HepG2 (cell line): ENCODE results near the gene OR3A1. TPM values are rescaled to one million over a fixed set of nuclear protein-coding genes. Genes with fewer than 3 reads are reported as not detected.

ENCODE experiments used
- ATAC-seq: fragments of 200-7000 bp; cut with Tn5 transposase; 3 replicates; pipeline ENCODE4 v1.9.1; 2020; ENCODE audit warnings: mild to moderate bottlenecking, moderate library complexity
- BruUV-seq: library from RNA; stranded (reverse); fragments of 400-500 nt; replicated peaks from 2 replicates; lab custom pipeline; 2021; lab: Mats Ljungman, UMichigan
- CTCF ChIA-PET: fragments of 300-600 bp; formaldehyde crosslinking; extraction: SDS; loops from one replicate; lab custom pipeline; 2021; ENCODE audit warnings: low total read pairs, inconsistent platforms, low intra/inter-chr PET ratio; lab: Yijun Ruan, JAX
- POLR2A ChIA-PET: fragments of 350-600 bp; sonication (Branson Sonifier 250); formaldehyde crosslinking; loops from one replicate; lab custom pipeline; 2020; ENCODE audit warnings: antibody characterized with exemption, inconsistent platforms; lab: Yijun Ruan, JAX
- DNase-seq: peaks from one replicate; pipeline ENCODE4 v3.0.0-alpha.2; 2015; ENCODE audit warnings: low spot score
- FAIRE-seq: peaks from 3 replicates; lab custom pipeline; 2011; peaks lifted over from hg19 to GRCh38; lab: Jason Lieb, UNC
- H2AFZ ChIP-seq: one replicate; pipeline ENCODE4 v1.6.1; 2011; ENCODE audit warnings: low read length, inconsistent platforms
- H3K27ac ChIP-seq: fragments of 300-600 bp; 3 replicates; pipeline ENCODE4 v1.8.0; 2011; ENCODE audit warnings: mixed run types, mild to moderate bottlenecking, mixed read lengths, low read length, inconsistent platforms; ENCODE audit not compliant: insufficient read depth; ENCODE audit errors: extremely low read length
- H3K27me3 ChIP-seq, 2 experiments: fragments of 200-600 bp in 1 of 2; 2 replicates in 1 of 2; 3 replicates in 1 of 2; pipeline versions ENCODE4 v1.6.0 to v1.8.0; 2011; ENCODE audit warnings: low read length in 2 of 2, mild to moderate bottlenecking in 2 of 2, moderate library complexity in 2 of 2, inconsistent platforms in 1 of 2; ENCODE audit not compliant: insufficient read depth in 2 of 2, control insufficient read depth in 1 of 2
- H3K36me3 ChIP-seq, 2 experiments: fragments of 200-600 bp in 1 of 2; replicated peaks in 1 of 2; 2 replicates in 1 of 2; 3 replicates in 1 of 2; pipeline versions ENCODE4 v1.5.1 to v1.8.0; 2011; ENCODE audit warnings: low read length in 2 of 2, inconsistent platforms in 1 of 2; ENCODE audit not compliant: insufficient read depth in 2 of 2, control insufficient read depth in 1 of 2
- H3K4me1 ChIP-seq: 2 replicates; pipeline ENCODE4 v1.5.1; 2012; ENCODE audit warnings: low read length, inconsistent platforms; ENCODE audit not compliant: insufficient read depth
- H3K4me2 ChIP-seq: 2 replicates; pipeline ENCODE4 v1.6.0; 2011; ENCODE audit warnings: low read depth, low read length, inconsistent platforms
- H3K4me3 ChIP-seq, 3 experiments: fragments of 200-600 bp in 1 of 3; sonication (generic), shearing (Covaris generic) in 1 of 3; replicated peaks in 1 of 3; 2 replicates each; pipeline ENCODE4 v1.5.1; 2011 to 2016; ENCODE audit warnings: low read length in 3 of 3, inconsistent platforms in 2 of 3, low read depth in 2 of 3, mild to moderate bottlenecking in 2 of 3, control low read depth in 1 of 3, mixed read lengths in 1 of 3; ENCODE audit not compliant: insufficient read depth in 1 of 3
- H3K79me2 ChIP-seq: one replicate; pipeline ENCODE4 v1.6.1; 2011; ENCODE audit warnings: low read length, inconsistent platforms; ENCODE audit not compliant: insufficient read depth
- H3K9ac ChIP-seq: 2 replicates; pipeline ENCODE4 v1.6.0; 2011; ENCODE audit warnings: mild to moderate bottlenecking, low read depth, low read length, inconsistent platforms; ENCODE audit not compliant: insufficient read depth
- H3K9me3 ChIP-seq: 2 replicates; pipeline ENCODE4 v1.5.1; 2012; ENCODE audit warnings: mild to moderate bottlenecking, low read length
- H4K20me1 ChIP-seq: 2 replicates; pipeline ENCODE4 v1.6.0; 2011; ENCODE audit warnings: inconsistent platforms, mild to moderate bottlenecking, low read length, moderate library complexity; ENCODE audit not compliant: insufficient read depth
- DR1 ChIP-seq: sonication (generic); formaldehyde crosslinking; IDR thresholded peaks from 2 replicates; pipeline ENCODE4 v1.8.0; 2021; ENCODE audit warnings: mild to moderate bottlenecking, missing genetic modification reagents, inconsistent platforms
- IRF2 ChIP-seq: IDR thresholded peaks from 2 replicates; pipeline ENCODE4 v1.6.1; 2018; ENCODE audit warnings: missing genetic modification reagents, missing compliant biosample characterization
- MEF2D ChIP-seq: sonication (generic); formaldehyde crosslinking; IDR thresholded peaks from 2 replicates; pipeline ENCODE4 v1.5.1; 2020; ENCODE audit warnings: mild to moderate bottlenecking, missing genetic modification reagents
- MLLT10 ChIP-seq: sonication (generic); formaldehyde crosslinking; IDR thresholded peaks from 2 replicates; pipeline ENCODE4 v1.4.0; 2020; ENCODE audit warnings: missing genetic modification reagents
- PTBP1 ChIP-seq: fragments of 200-400 bp; formaldehyde crosslinking; IDR thresholded peaks from 2 replicates; pipeline ENCODE4 v1.6.1; 2018; ENCODE audit warnings: low read length, low read depth; ENCODE audit not compliant: poor library complexity, severe bottlenecking
- RBAK ChIP-seq: sonication (generic); formaldehyde crosslinking; IDR thresholded peaks from 2 replicates; pipeline ENCODE4 v1.5.1; 2020; ENCODE audit warnings: mild to moderate bottlenecking, missing genetic modification reagents
- ZNF180 ChIP-seq: sonication (generic); formaldehyde crosslinking; IDR thresholded peaks from 2 replicates; pipeline ENCODE4 v1.4.0; 2020; ENCODE audit warnings: low read depth, missing genetic modification reagents, borderline replicate concordance
- ZNF776 ChIP-seq: sonication (generic); formaldehyde crosslinking; IDR thresholded peaks from 2 replicates; pipeline ENCODE4 v1.4.0; 2020; ENCODE audit warnings: mild to moderate bottlenecking, missing genetic modification reagents
- whole genome bisulfite sequencing: methylation state at CpG from one replicate; pipeline ENCODE4 v1.1.6; 2017; ENCODE audit warnings: low lambda C conversion rate; 5-methylcytosine and 5-hydroxymethylcytosine counted together
- in situ Hi-C: cut with HindIII; loops from 2 replicates; pipeline ENCODE4 v1.10.0; 2017; ENCODE audit warnings: low pct_unique_long_range_greater_than_20kb; ENCODE audit not compliant: extremely low pct_ligation_motif_present
- intact Hi-C: fragments of 100-400 bp; cut with micrococcal nuclease; formaldehyde crosslinking; loops from one replicate; pipeline ENCODE4 v1.10.0; 2022; ENCODE audit not compliant: unreplicated experiment
- polyA plus RNA-seq, 8 experiments: library from polyadenylated mRNA; depleted of rRNA in 3 of 8; stranded (reverse) in 7 of 8; unstranded in 1 of 8; fragments of >200 nt; fragmentation: Illumina TruSeq in 4 of 8; extraction: Trizol in 4 of 8; gene quantifications; 2 replicates each; pipeline versions ENCODE4 v1.2.1 to v1.2.3, GENCODE V29; 2011 to 2016; ENCODE audit warnings: low read depth in 4 of 8, missing spikeins in 1 of 8, mixed read lengths in 1 of 8; ENCODE audit not compliant: insufficient read depth in 1 of 8
- total RNA-seq, 5 experiments: library from RNA; depleted of rRNA; stranded (reverse); fragments of >200 nt; fragmentation: Illumina TruSeq; extraction: Trizol; gene quantifications; 2 replicates each; pipeline ENCODE4 v1.2.3, GENCODE V29; 2016; ENCODE audit warnings: low read depth in 1 of 5
- TF ChIP-seq, protein P1 (sequence below): sonication (generic); formaldehyde crosslinking; IDR thresholded peaks from 2 replicates; pipeline ENCODE4 v1.5.0; 2020; ENCODE audit warnings: missing genetic modification reagents
- TF ChIP-seq, protein P2 (sequence below): IDR thresholded peaks from 2 replicates; pipeline ENCODE4 v1.6.1; 2016

OR3A1 gene
- total and polyA plus RNA-seq, 2 of the 13 experiments (the other 11 are each of a cell fraction or from before 2014, with no cell fraction given) = not detected

DNA sequence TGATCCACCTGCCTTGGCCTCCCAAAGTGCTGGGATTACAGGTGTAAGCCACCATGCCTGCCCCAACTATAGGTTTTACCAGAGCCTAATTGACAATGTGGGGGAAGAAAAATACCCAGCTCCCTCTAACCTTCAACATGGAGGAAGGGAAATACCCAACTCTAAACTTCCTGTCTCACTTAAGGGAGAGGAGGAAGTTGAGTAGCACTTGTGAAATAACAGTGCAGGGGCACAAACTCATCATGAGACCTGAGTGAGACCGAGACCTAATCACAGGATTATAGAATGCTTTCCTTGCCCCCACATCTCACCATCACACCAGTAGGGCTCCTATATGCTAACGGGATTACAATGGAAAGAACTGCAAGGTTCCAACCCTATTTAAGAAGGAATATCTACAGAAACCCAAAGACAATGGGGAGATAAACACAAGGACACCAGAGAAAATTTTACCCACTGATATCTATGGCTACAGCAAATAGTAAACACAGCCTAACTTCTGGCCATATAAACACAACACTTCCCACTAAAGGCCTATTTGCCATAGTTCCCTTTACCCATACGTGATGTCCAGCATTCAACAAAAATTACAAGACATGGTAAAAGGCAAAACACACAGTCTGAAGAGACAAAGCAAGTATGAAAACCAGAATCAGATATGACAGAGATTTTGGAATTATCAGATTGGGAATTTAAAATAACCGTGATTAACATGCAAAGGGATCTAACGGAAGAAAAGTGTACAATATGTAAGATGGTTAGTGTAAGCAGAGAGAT is 26.9 kb downstream of the OR3A1 start:
- Histone ChIP-seq H3K4me3 (no peak overlapping the region), H3K36me3 (no peaks in the 10 kb centered on the region), H3K4me2 (no peak overlapping the region), H3K9ac (no peak overlapping the region), H2AFZ (no peak overlapping the region), H3K4me1 (no peaks in the 10 kb centered on the region), H3K27me3 (0 out of 5 replicates have a peak, but pooled peaks cover 0 to 8% of the 10 kb centered on the region in 2 experiments), H4K20me1 (no peaks in the 10 kb centered on the region), H3K79me2 (no peaks in the 10 kb centered on the region), H3K27ac (no peak overlapping the region), H3K9me3 (no peaks in the 10 kb centered on the region)
- ChIA-PET CTCF (no interaction called here), POLR2A (no interaction called here)
- in situ Hi-C loops (no loop called here), intact Hi-C loops (no loop called here)
- BruUV-seq = no TSS peak
- ATAC-seq (no peak), DNase-seq (no peak), FAIRE-seq (no peak)
- 5% methylated on average over 5 of the region's 5 CpGs for WGBS
- TF ChIP-seq PTBP1 (no peak), ZNF180 (CRISPR knock-in tag) (no peak), MEF2D (CRISPR knock-in tag) (no peak), IRF2 (CRISPR knock-in tag) (no peak), MLLT10 (CRISPR knock-in tag) (no peak), ZNF776 (CRISPR knock-in tag) (no peak), DR1 (CRISPR knock-in tag) (no peak), RBAK (CRISPR knock-in tag) (no peak)
- TF ChIP-seq, protein P1, sequence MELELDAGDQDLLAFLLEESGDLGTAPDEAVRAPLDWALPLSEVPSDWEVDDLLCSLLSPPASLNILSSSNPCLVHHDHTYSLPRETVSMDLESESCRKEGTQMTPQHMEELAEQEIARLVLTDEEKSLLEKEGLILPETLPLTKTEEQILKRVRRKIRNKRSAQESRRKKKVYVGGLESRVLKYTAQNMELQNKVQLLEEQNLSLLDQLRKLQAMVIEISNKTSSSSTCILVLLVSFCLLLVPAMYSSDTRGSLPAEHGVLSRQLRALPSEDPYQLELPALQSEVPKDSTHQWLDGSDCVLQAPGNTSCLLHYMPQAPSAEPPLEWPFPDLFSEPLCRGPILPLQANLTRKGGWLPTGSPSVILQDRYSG (CRISPR knock-in tag) = no peak
- TF ChIP-seq, protein P2, sequence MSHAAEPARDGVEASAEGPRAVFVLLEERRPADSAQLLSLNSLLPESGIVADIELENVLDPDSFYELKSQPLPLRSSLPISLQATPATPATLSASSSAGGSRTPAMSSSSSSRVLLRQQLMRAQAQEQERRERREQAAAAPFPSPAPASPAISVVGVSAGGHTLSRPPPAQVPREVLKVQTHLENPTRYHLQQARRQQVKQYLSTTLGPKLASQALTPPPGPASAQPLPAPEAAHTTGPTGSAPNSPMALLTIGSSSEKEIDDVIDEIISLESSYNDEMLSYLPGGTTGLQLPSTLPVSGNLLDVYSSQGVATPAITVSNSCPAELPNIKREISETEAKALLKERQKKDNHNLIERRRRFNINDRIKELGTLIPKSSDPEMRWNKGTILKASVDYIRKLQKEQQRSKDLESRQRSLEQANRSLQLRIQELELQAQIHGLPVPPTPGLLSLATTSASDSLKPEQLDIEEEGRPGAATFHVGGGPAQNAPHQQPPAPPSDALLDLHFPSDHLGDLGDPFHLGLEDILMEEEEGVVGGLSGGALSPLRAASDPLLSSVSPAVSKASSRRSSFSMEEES (CRISPR knock-in tag) = no peak
